Vagina (tissue), 2 donors: ENCODE measurements around the gene NABP2. TPM values are rescaled to one million over a fixed set of nuclear protein-coding genes. Genes with fewer than 3 reads are reported as not detected.

Experiments used
- DNase-seq, 2 donors: peaks; one replicate each; pipeline ENCODE4 v3.0.0-alpha.2; 2017; ENCODE audit errors: extremely low spot score in 2 of 2
- H3K27ac ChIP-seq: fragments of 200-600 bp; sonication (generic); one replicate; pipeline ENCODE4 v1.5.1; 2019
- H3K27me3 ChIP-seq: fragments of 200-600 bp; sonication (generic); one replicate; pipeline ENCODE4 v1.5.1; 2019
- H3K36me3 ChIP-seq, 2 donors: fragments of 200-600 bp; sonication (generic); one replicate each; pipeline ENCODE4 v1.5.1; 2017 to 2019
- H3K4me1 ChIP-seq: fragments of 200-600 bp; sonication (generic); one replicate; pipeline ENCODE4 v1.5.1; 2019
- H3K4me3 ChIP-seq, 2 donors: fragments of 200-600 bp; sonication (generic); 1 replicate in 1 of 2; 2 replicates in 1 of 2; pipeline ENCODE4 v1.5.1; 2016 to 2019
- H3K9me3 ChIP-seq: fragments of 200-600 bp; sonication (generic); one replicate; pipeline ENCODE4 v1.5.1; 2019
- CTCF ChIP-seq, 3 experiments: fragments of 450-650 bp in 2 of 3; fragments of 200-600 bp in 1 of 3; sonication (generic) in 1 of 3; IDR thresholded peaks; one replicate each; pipeline ENCODE4 v1.5.1; 2017 to 2019; ENCODE audit warnings: antibody characterized with exemption in 3 of 3, mild to moderate bottlenecking in 2 of 3, moderate library complexity in 2 of 3
- POLR2A ChIP-seq, 2 donors: fragments of 450-650 bp; IDR thresholded peaks; one replicate each; pipeline ENCODE4 v1.6.1; 2017; ENCODE audit warnings: antibody characterized with exemption in 2 of 2, mild to moderate bottlenecking in 2 of 2, moderate library complexity in 2 of 2
- POLR2AphosphoS5 ChIP-seq, 2 donors: sonication (generic); formaldehyde crosslinking; IDR thresholded peaks; one replicate each; pipeline ENCODE4 v1.9.0; 2017; ENCODE audit warnings: antibody characterized with exemption in 2 of 2, mild to moderate bottlenecking in 2 of 2, low read depth in 1 of 2; ENCODE audit not compliant: insufficient read depth in 1 of 2
- intact Hi-C: fragments of 100-400 bp; cut with DNase I; formaldehyde crosslinking; loops from one replicate; pipeline ENCODE4 v1.15.1; 2023
- total RNA-seq: library from RNA; depleted of rRNA; stranded (reverse); fragments of >200 nt; gene quantifications from one replicate; pipeline ENCODE4 v1.2.3, GENCODE V29; 2016

The NABP2 gene
- total RNA-seq, 1 donor from 2014 or later = 20.4 TPM

- H3K9me3 ChIP-seq = no peaks in the 10 kb centered on the region
- no peaks in the 10 kb centered on the region for H3K27me3 ChIP-seq
- peaks cover 28% of the 10 kb centered on the region for H3K4me1 ChIP-seq
- peak in 1 of 2 donors; percentile 93 for DNase-seq
- intact Hi-C loops = loop anchor here (2.0 kb wide), 1 partner anchor 71 kb away; the partner anchor contains the start of gene ZC3H10
- peak within 1 kb of the TSS; percentile 94 for H3K27ac ChIP-seq
- H3K4me3 ChIP-seq = peak within 1 kb of the TSS; percentile 80 to 93
- peaks cover 0 to 18% of the 10 kb centered on the region in 2 donors for H3K36me3 ChIP-seq
- TF ChIP-seq CTCF (IDR thresholded peaks at IDR 0.05) (peak; percentile 5 to 58 (median 11)), POLR2AphosphoS5 (IDR thresholded peaks at IDR 0.05; ENCODE audit: insufficient read depth in 1 of 2, low read depth in 1 of 2) (peak in 1 of 2 donors; percentile 57), POLR2A (IDR thresholded peaks at IDR 0.05) (no peak)
These were observed 34.8 kb upstream of the NABP2 start, which contains the start of gene SMARCC2 for GRCh38 chr12:56189099-56189917. Gene SMARCC2, minus strand, starts transcription at chr12:56189483. Its CDS starts 22 bp downstream, at chr12:56189461.

- H3K9me3 ChIP-seq = no peaks in the 10 kb centered on the region
- H3K4me3 ChIP-seq = peak overlapping the region; percentile 80 to 93
- intact Hi-C loops = loop anchor here (2.0 kb wide), 1 partner anchor 71 kb away; the partner anchor contains the start of gene ZC3H10
- H3K27ac ChIP-seq = peak overlapping the region; percentile 94
- H3K4me1 ChIP-seq = peaks cover 28% of the 10 kb centered on the region
- H3K27me3 ChIP-seq = no peaks in the 10 kb centered on the region
- TF ChIP-seq POLR2AphosphoS5 (IDR thresholded peaks at IDR 0.05; ENCODE audit: insufficient read depth in 1 of 2, low read depth in 1 of 2) (peak; percentile 55 to 68), POLR2A (IDR thresholded peaks at IDR 0.05) (no peak), CTCF (IDR thresholded peaks at IDR 0.05) (no peak)
- H3K36me3 ChIP-seq = peaks cover 0 to 10% of the 10 kb centered on the region in 2 donors
- peak in 1 of 2 donors; percentile 94 for DNase-seq
These were observed 34.0 kb upstream of the NABP2 start for GRCh38 chr12:56189918-56190694.

DNA sequence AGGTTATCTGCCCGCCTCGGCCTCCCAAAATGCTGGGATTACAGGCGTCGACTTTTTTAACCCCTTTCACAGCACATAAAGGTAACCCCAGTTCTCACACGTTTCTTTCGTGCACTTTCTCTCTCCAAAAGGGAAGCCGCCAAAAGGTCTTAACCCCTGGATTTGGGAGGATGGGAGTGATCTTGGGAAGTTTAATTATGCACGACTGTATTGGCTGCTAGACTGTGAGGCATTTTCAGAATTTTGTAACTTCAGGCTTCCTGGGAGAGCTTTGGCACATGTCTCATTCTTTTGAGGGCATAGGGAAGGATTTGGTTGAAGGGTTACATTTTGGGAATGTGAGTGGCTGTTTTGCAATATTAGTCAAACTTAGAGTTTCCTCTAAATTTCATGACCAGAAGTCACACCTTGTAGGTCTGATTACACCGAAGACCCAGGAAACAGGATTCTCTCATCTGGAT, 33.4 kb upstream of the NABP2 start:
- H3K9me3 ChIP-seq = no peaks in the 10 kb centered on the region
- H3K36me3 ChIP-seq = peaks cover 0 to 4% of the 10 kb centered on the region in 2 donors
- intact Hi-C loops = no loop called here
- peak overlapping the region; percentile 94 for H3K27ac ChIP-seq
- DNase-seq = no peak
- H3K4me3 ChIP-seq = peak overlapping the region; percentile 80 to 93
- no peak for TF ChIP-seq CTCF (IDR thresholded peaks at IDR 0.05)
- TF ChIP-seq POLR2AphosphoS5 (IDR thresholded peaks at IDR 0.05; ENCODE audit: insufficient read depth in 1 of 2, low read depth in 1 of 2) = no peak
- TF ChIP-seq POLR2A (IDR thresholded peaks at IDR 0.05) = no peak
- H3K4me1 ChIP-seq = peaks cover 28% of the 10 kb centered on the region
- H3K27me3 ChIP-seq = no peaks in the 10 kb centered on the region

GRCh38 chr12:56192582-56192981, 31.6 kb upstream of the NABP2 start:
- Histone ChIP-seq H3K4me1 (peaks cover 22% of the 10 kb centered on the region), H3K9me3 (no peaks in the 10 kb centered on the region), H3K27ac (no peak overlapping the region), H3K27me3 (no peaks in the 10 kb centered on the region), H3K36me3 (no peaks in the 10 kb centered on the region), H3K4me3 (no peak overlapping the region)
- intact Hi-C loops = loop anchor here (2.0 kb wide), 1 partner anchor 32 kb away; the partner anchor contains the start of gene NABP2
- no peak for DNase-seq
- TF ChIP-seq POLR2AphosphoS5 (IDR thresholded peaks at IDR 0.05; ENCODE audit: insufficient read depth in 1 of 2, low read depth in 1 of 2) = no peak
- no peak for TF ChIP-seq POLR2A (IDR thresholded peaks at IDR 0.05)
- no peak for TF ChIP-seq CTCF (IDR thresholded peaks at IDR 0.05)
